OCI-LY7 (cell line): ENCODE measurements around the gene MRPL33. TPM values are rescaled to one million over a fixed set of nuclear protein-coding genes. Genes with fewer than 3 reads are reported as not detected.

Experiments used
- BruUV-seq: library from RNA; stranded (reverse); fragments of 400-500 nt; replicated peaks from 2 replicates; lab custom pipeline; 2021; lab: Mats Ljungman, UMichigan
- CTCF ChIA-PET: fragments of 300-600 bp; sonication (Branson Sonifier 250); formaldehyde crosslinking; loops from one replicate; lab custom pipeline; 2022; ENCODE audit warnings: antibody characterized with exemption; ENCODE audit not compliant: unreplicated experiment; lab: Charles Lee
- POLR2A ChIA-PET: fragments of 300-600 bp; sonication (Branson Sonifier 250); formaldehyde crosslinking; loops from one replicate; lab custom pipeline; 2022; ENCODE audit warnings: antibody characterized with exemption; lab: Charles Lee
- DNase-seq: peaks from one replicate; pipeline ENCODE4 v3.0.0-alpha.2; 2015; ENCODE audit warnings: low spot score
- H2AFZ ChIP-seq: fragments of 200-600 bp; sonication (generic), shearing (Covaris generic); 2 replicates; pipeline ENCODE4 v1.6.1; 2014; ENCODE audit warnings: mild to moderate bottlenecking, antibody characterized with exemption, low read length, moderate library complexity
- H3K27ac ChIP-seq: fragments of 200-600 bp; sonication (generic); 2 replicates; pipeline ENCODE4 v1.5.1; 2014; ENCODE audit warnings: mixed run types, low read depth, mild to moderate bottlenecking, moderate library complexity, low read length, inconsistent platforms; ENCODE audit not compliant: poor library complexity, severe bottlenecking
- H3K36me3 ChIP-seq: fragments of 200-600 bp; sonication (generic); 2 replicates; pipeline ENCODE4 v1.6.1; 2014; ENCODE audit warnings: mild to moderate bottlenecking, antibody characterized with exemption, low read length, moderate library complexity, mixed read lengths; ENCODE audit not compliant: insufficient read depth
- H3K4me1 ChIP-seq: fragments of 200-600 bp; sonication (generic); 2 replicates; pipeline ENCODE4 v1.5.1; 2014; ENCODE audit warnings: mild to moderate bottlenecking, low read length; ENCODE audit not compliant: insufficient read depth, poor library complexity, severe bottlenecking
- H3K4me2 ChIP-seq: fragments of 200-600 bp; sonication (generic); 2 replicates; pipeline ENCODE4 v1.6.1; 2014; ENCODE audit warnings: mild to moderate bottlenecking, low read length
- H3K4me3 ChIP-seq: fragments of 200-600 bp; sonication (generic); 2 replicates; pipeline ENCODE4 v1.5.1; 2014; ENCODE audit warnings: mild to moderate bottlenecking, low read depth, low read length; ENCODE audit not compliant: poor library complexity, severe bottlenecking
- H3K79me2 ChIP-seq: fragments of 200-600 bp; sonication (generic); 2 replicates; pipeline ENCODE4 v1.6.1; 2016; ENCODE audit warnings: low read depth, mild to moderate bottlenecking, low read length, moderate library complexity, mixed read lengths; ENCODE audit not compliant: insufficient read depth
- H3K9me2 ChIP-seq: fragments of 200-600 bp; sonication (generic); 2 replicates; pipeline ENCODE4 v1.6.1; 2016; ENCODE audit warnings: mild to moderate bottlenecking, low read length, mixed read lengths; ENCODE audit not compliant: insufficient read depth
- H3K9me3 ChIP-seq: fragments of 200-600 bp; sonication (generic); 2 replicates; pipeline ENCODE4 v1.6.1; 2014; ENCODE audit warnings: mild to moderate bottlenecking, mixed run types, low read length, mixed read lengths
- H4K20me1 ChIP-seq: fragments of 200-600 bp; sonication (generic); 2 replicates; pipeline ENCODE4 v1.6.1; 2014; ENCODE audit warnings: mild to moderate bottlenecking, antibody characterized with exemption, low read length, moderate library complexity, mixed read lengths; ENCODE audit not compliant: insufficient read depth
- EZH2phosphoT487 ChIP-seq: fragments of 200-600 bp; sonication (generic); IDR thresholded peaks from 2 replicates; pipeline ENCODE4 v1.6.1; 2018; ENCODE audit warnings: low read depth, borderline replicate concordance, mild to moderate bottlenecking, mixed run types, antibody characterized with exemption, low read length, moderate library complexity, mixed read lengths
- intact Hi-C: fragments of 100-400 bp; cut with micrococcal nuclease; formaldehyde crosslinking; loops from one replicate; pipeline ENCODE4 v1.10.0; 2022; ENCODE audit not compliant: unreplicated experiment
- total RNA-seq, 2 experiments: library from RNA; depleted of rRNA in 1 of 2; stranded (reverse); fragments of >200 nt in 1 of 2; shearing (Covaris generic) in 1 of 2; gene quantifications; 2 replicates each; pipeline ENCODE4 v1.2.3, GENCODE V29; 2014 to 2022
- TF ChIP-seq, protein P1 (sequence below): fragments of 200-600 bp; sonication (generic); conservative IDR thresholded peaks from 2 replicates; pipeline ENCODE4 v1.5.1; 2014; ENCODE audit warnings: mild to moderate bottlenecking, antibody characterized with exemption, low read length, moderate library complexity, mixed read lengths

MRPL33 gene
- total RNA-seq, 2 experiments from 2014 or later, result 43.8 to 51.2 TPM

DNA sequence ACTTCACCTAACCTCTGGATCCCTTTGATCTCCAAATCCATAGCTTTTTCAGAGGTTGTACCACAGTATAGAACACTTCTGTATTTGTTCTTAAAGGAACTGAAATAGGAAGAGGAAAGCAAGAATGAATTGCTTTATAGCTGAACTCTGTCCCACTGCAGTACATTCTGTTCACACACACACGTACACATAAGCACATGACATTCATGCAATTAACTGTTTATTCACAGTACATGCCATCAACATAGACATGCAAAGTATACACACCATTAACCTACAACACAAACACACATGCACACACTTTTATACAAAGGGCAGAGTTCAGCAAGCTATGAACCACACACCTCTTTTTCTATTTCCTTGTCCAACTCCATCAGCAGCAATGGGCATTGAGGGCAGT lies 43.2 kb downstream of the MRPL33 start:
- intact Hi-C loops, result no loop called here
- no peaks in the 10 kb centered on the region for H3K36me3 ChIP-seq
- BruUV-seq, result no TSS peak
- DNase-seq, result no peak
- no peak overlapping the region for H3K4me3 ChIP-seq
- H2AFZ ChIP-seq, result no peak overlapping the region
- no peaks in the 10 kb centered on the region for H3K9me2 ChIP-seq
- H3K27ac ChIP-seq, result no peak overlapping the region
- no peak overlapping the region for H3K4me2 ChIP-seq
- no peaks in the 10 kb centered on the region for H3K4me1 ChIP-seq
- no peaks in the 10 kb centered on the region for H3K9me3 ChIP-seq
- no peaks in the 10 kb centered on the region for H3K79me2 ChIP-seq
- no peak for TF ChIP-seq EZH2phosphoT487
- no peaks in the 10 kb centered on the region for H4K20me1 ChIP-seq
- CTCF ChIA-PET, result no interaction called here
- POLR2A ChIA-PET, result no interaction called here

DNA sequence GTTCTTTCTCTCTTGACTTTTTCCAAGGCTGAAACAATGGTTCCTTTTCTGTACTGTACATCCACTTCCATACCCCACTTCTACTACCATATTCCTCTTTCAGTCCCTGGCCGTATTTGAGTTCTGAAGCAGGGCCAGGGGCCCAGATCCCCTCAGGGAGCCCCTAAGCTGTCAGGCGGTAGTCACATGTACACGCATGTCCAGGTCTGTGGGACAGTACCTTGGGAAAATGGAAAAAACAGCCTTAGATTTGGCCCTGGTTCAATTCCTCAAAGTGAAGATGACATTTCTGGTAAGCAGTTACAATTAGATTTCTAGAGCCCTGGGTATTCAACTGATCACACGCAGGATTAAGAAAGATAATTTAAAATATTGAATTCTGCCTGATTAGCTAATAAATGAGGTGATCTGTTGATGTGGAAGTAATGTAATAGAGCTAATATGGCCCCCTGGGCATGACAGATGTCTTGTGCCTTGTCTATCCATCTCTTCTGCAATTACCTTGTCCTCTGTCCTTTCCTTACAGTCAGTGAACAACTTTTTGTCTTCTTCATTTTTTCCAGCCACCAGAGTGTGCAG lies 44.4 kb downstream of the MRPL33 start:
- Histone ChIP-seq H3K4me2 (no peak overlapping the region), H3K79me2 (no peaks in the 10 kb centered on the region), H3K9me3 (no peaks in the 10 kb centered on the region), H3K4me3 (no peak overlapping the region), H3K36me3 (no peaks in the 10 kb centered on the region), H3K4me1 (no peaks in the 10 kb centered on the region), H3K9me2 (no peaks in the 10 kb centered on the region), H2AFZ (no peak overlapping the region), H4K20me1 (no peaks in the 10 kb centered on the region), H3K27ac (no peak overlapping the region)
- TF ChIP-seq EZH2phosphoT487, result no peak
- TF ChIP-seq, protein P1, sequence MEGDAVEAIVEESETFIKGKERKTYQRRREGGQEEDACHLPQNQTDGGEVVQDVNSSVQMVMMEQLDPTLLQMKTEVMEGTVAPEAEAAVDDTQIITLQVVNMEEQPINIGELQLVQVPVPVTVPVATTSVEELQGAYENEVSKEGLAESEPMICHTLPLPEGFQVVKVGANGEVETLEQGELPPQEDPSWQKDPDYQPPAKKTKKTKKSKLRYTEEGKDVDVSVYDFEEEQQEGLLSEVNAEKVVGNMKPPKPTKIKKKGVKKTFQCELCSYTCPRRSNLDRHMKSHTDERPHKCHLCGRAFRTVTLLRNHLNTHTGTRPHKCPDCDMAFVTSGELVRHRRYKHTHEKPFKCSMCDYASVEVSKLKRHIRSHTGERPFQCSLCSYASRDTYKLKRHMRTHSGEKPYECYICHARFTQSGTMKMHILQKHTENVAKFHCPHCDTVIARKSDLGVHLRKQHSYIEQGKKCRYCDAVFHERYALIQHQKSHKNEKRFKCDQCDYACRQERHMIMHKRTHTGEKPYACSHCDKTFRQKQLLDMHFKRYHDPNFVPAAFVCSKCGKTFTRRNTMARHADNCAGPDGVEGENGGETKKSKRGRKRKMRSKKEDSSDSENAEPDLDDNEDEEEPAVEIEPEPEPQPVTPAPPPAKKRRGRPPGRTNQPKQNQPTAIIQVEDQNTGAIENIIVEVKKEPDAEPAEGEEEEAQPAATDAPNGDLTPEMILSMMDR, result no peak
- DNase-seq, result no peak
- ChIA-PET CTCF (no interaction called here), POLR2A (no interaction called here)
- BruUV-seq, result no TSS peak
- intact Hi-C loops, result no loop called here

DNA sequence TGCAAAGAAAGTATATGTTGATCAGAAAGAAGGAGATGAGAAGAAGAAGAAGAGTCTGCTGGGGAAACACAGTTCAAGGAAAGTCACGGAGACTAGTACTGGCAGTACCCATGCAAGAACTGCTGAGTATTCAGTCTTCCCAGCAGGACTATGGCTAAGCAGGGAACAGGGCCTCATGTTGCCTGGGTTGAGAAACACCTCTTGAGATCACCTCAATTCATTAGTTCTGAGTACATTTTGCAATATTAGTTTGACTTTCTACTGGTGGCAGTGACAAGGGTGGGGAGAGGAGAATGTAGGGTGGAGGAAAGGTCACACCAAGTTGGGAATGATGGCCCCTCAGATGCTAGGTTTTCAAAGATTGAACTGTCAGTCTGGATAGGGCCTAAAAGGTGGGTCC lies 50.5 kb downstream of the MRPL33 start:
- no peak overlapping the region for H3K4me3 ChIP-seq
- H3K27ac ChIP-seq, result no peak overlapping the region
- no peaks in the 10 kb centered on the region for H3K79me2 ChIP-seq
- H3K4me2 ChIP-seq, result no peak overlapping the region
- intact Hi-C loops, result no loop called here
- no peak overlapping the region for H2AFZ ChIP-seq
- H3K9me2 ChIP-seq, result no peaks in the 10 kb centered on the region
- ChIA-PET POLR2A (no interaction called here), CTCF (no interaction called here)
- H3K36me3 ChIP-seq, result no peaks in the 10 kb centered on the region
- no peak for DNase-seq
- BruUV-seq, result no TSS peak
- no peaks in the 10 kb centered on the region for H4K20me1 ChIP-seq
- TF ChIP-seq, protein P1, result no peak
- no peak for TF ChIP-seq EZH2phosphoT487
- H3K9me3 ChIP-seq, result peaks cover 7% of the 10 kb centered on the region
- H3K4me1 ChIP-seq, result no peaks in the 10 kb centered on the region
